ENCODE results near the gene IRAK2. TPM values are rescaled to one million over a fixed set of nuclear protein-coding genes. Genes with fewer than 3 reads are reported as not detected.

Gene IRAK2
- total RNA-seq, 4 donors from 2014 or later = 1.5 to 10.8 (median 4.7) TPM

DNA sequence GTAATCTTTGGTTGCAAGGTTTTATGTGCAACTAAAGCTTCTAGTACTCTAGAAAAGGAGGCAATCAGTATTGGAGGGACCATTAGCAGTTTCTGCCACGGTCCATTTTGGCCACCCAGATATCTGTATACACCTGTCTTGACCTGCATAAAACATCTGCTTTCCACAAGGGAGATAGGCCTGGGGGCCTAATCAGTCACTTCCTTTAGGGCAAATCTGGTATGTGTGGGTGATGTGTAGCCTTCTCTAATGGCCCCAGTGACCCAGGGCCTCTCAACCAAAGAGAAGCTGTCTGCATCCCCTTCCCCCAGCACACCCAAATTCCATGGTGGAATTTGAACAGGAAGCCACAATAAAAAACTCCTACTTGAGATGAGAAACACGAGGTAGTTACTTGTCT is 19.5 kb downstream of the IRAK2 start:
- 59 to 71% methylated on average over 2 of the region's 2 CpGs for WGBS, 2 donors
- no peak for DNase-seq (ENCODE audit: low spot score in 2 of 2)
- Histone ChIP-seq H3K9me3 (no peaks in the 10 kb centered on the region), H3K27ac (no peak overlapping the region), H3K4me1 (peaks cover 0 to 34% (median 11%) of the 10 kb centered on the region in 4 donors), H3K27me3 (no peaks in the 10 kb centered on the region), H3K36me3 (peaks cover 0 to 25% (median 0%) of the 10 kb centered on the region in 3 donors), H3K4me3 (no peak overlapping the region)
- TF ChIP-seq CTCF (IDR thresholded peaks at IDR 0.05) (no peak), POLR2A (IDR thresholded peaks at IDR 0.05) (no peak), EP300 (IDR thresholded peaks at IDR 0.05) (no peak)

DNA sequence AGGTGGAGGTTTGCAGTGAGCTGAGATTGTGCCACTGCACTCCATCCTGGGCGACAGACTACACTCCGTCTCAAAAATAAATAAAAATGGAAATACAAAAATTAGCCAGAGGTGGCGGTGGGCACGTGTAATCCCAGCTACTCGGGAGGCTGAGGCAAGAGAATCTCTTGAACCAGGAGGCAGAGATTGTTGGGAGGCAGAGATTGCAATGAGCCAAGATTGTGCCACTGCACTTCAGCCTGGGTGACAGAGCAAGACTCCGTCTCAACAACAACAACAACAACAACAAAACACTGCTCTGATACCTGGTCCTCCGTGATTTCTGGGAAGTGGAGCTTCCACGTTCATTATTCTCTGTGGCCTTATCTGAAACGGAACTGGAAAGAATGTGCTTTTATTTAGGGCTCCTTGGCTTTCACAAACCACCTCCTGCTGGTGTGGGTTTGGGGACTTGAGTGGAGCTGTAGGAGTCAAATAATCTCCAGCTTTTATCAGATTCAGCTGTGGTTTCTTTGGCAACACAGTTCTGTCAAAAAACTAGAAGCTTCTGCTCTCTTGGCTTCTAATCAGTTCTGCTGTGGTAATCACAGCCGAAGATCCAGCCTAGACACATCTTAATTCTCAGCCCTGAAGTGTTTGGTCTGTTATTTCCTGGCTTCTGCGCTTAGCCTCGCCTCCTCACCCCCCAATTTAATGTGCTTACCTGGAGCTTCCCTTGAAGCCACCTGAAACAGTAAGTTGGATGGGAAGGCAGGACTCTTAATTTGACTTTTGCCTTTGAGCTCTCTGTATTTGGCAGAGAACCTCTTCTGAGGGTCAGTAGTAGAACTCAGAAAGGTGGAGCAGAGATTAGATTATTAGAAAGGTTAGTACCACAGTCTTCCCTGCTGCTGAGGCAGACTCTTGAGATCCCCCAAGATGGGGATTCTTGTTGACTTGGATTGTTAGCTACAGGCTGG is 21.4 kb downstream of the IRAK2 start:
- TF ChIP-seq POLR2A (IDR thresholded peaks at IDR 0.05) = no peak
- no peak for TF ChIP-seq CTCF (IDR thresholded peaks at IDR 0.05)
- no peak for TF ChIP-seq EP300 (IDR thresholded peaks at IDR 0.05)
- no peaks in the 10 kb centered on the region for H3K9me3 ChIP-seq
- no peaks in the 10 kb centered on the region for H3K27me3 ChIP-seq
- H3K36me3 ChIP-seq = peaks cover 0 to 8% (median 0%) of the 10 kb centered on the region in 3 donors
- no peak for DNase-seq (ENCODE audit: low spot score in 2 of 2)
- H3K27ac ChIP-seq = peak overlapping the region in 3 of 4 donors; percentile 53 to 66 (median 54)
- peaks cover 0 to 53% (median 27%) of the 10 kb centered on the region in 4 donors for H3K4me1 ChIP-seq
- H3K4me3 ChIP-seq = no peak overlapping the region
- WGBS, 2 donors = 69 to 74% methylated on average over 12 of the region's 12 CpGs

GRCh38 chr3:10187290-10187876 is 22.7 kb downstream of the IRAK2 start:
- no peak for DNase-seq (ENCODE audit: low spot score in 2 of 2)
- 68% methylated on average over 4 of the region's 4 CpGs for WGBS, 2 donors
- Histone ChIP-seq H3K9me3 (no peaks in the 10 kb centered on the region), H3K27me3 (no peaks in the 10 kb centered on the region), H3K4me1 (peaks cover 0 to 66% (median 40%) of the 10 kb centered on the region in 4 donors), H3K36me3 (peaks cover 0 to 7% (median 0%) of the 10 kb centered on the region in 3 donors), H3K27ac (peak overlapping the region in 2 of 4 donors; percentile 24 to 54), H3K4me3 (no peak overlapping the region)
- TF ChIP-seq POLR2A (IDR thresholded peaks at IDR 0.05) = no peak
- TF ChIP-seq CTCF (IDR thresholded peaks at IDR 0.05) = no peak
- TF ChIP-seq EP300 (IDR thresholded peaks at IDR 0.05) = no peak

GRCh38 chr3:10187944-10188343 is 23.2 kb downstream of the IRAK2 start:
- H3K27ac ChIP-seq = peak overlapping the region in 1 of 4 donors; percentile 17
- TF ChIP-seq POLR2A (IDR thresholded peaks at IDR 0.05) (no peak), EP300 (IDR thresholded peaks at IDR 0.05) (no peak), CTCF (IDR thresholded peaks at IDR 0.05) (no peak)
- H3K4me3 ChIP-seq = no peak overlapping the region
- no peaks in the 10 kb centered on the region for H3K9me3 ChIP-seq
- peaks cover 0 to 7% (median 0%) of the 10 kb centered on the region in 3 donors for H3K36me3 ChIP-seq
- H3K27me3 ChIP-seq = no peaks in the 10 kb centered on the region
- 86 to 94% methylated on average over 2 of the region's 2 CpGs for WGBS, 2 donors
- DNase-seq (ENCODE audit: low spot score in 2 of 2) = no peak
- peaks cover 0 to 71% (median 46%) of the 10 kb centered on the region in 4 donors for H3K4me1 ChIP-seq
